Right renal cortex interstitium (tissue), 3 donors: ENCODE data around the gene AQR. TPM values are rescaled to one million over a fixed set of nuclear protein-coding genes. Genes with fewer than 3 reads are reported as not detected.
"Not testable (repeated sequence)": the region's sequence is repeated elsewhere in the genome, so short reads cannot be mapped to it uniquely, and the experiment has no call there.

Source experiments
- DNase-seq, 3 donors: peaks; one replicate each; pipeline ENCODE4 v3.0.0-alpha.2; 2013; ENCODE audit warnings: low read depth in 3 of 3, low spot score in 2 of 3
- polyA plus RNA-seq, 3 donors: library from polyadenylated mRNA; unstranded; fragments of 120-200 nt; gene quantifications; one replicate each; pipeline ENCODE4 v1.2.1, GENCODE V29; 2013; ENCODE audit not compliant: insufficient read length in 3 of 3

The AQR gene
- polyA plus RNA-seq, 3 donors, result 44.2 to 47.4 (median 44.6) TPM

DNA sequence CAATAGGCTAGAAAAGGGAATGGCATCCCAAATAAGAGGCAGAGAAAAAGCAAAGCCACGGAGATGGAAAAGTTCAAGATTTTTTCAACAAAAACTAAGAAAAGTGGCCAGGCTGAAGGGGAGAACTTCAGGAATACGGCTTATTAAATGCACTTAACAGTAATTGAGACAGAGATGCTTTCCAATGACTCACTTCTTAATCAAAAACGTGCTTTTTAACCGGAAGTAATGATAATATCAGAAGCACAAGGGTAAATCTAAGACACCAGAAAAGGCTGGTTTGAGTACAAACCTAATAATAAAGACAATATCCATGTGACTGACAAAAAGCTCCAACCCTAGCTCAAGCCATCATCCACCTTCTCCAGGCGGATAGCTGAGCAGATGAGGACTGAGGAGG, 149.4 kb downstream of the AQR start:
- DNase-seq, result no peak

DNA sequence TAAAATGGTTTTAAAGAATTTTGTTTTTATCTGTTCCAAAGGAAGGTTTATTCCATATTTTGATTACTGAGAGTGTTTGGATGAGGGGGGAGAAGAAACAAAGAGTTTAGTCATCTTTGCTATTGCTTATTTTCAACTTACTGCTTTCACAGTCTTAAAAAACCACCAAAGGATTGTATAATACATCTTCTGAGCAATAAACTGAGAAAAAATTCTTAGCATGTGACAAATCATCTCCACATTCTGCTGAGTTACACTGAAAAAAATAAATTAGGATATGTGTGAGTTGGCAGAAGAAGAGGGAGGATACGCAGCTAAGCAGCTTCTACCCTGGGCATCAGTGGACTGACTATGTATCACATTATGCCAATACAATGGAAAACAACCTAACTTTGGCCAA, 151.0 kb downstream of the AQR start:
- no peak for DNase-seq

DNA sequence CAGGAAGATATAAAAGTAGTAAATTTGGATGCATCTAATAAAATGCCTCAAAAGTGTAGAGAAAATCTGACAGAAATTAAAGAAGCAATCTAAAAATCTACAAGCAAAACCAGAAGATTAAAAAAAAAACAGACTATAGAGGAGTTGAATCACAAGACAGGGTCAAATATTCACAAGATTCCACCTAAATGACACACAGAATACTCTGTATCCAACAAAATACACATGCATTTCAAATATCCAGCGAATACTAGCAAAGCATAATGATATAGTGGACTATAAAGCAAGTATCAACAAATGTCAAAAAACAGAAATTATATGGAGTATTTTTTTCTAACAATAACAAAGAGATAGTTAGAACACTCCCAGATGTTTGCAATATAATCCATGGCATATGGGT, 153.7 kb downstream of the AQR start:
- DNase-seq, result no peak

DNA sequence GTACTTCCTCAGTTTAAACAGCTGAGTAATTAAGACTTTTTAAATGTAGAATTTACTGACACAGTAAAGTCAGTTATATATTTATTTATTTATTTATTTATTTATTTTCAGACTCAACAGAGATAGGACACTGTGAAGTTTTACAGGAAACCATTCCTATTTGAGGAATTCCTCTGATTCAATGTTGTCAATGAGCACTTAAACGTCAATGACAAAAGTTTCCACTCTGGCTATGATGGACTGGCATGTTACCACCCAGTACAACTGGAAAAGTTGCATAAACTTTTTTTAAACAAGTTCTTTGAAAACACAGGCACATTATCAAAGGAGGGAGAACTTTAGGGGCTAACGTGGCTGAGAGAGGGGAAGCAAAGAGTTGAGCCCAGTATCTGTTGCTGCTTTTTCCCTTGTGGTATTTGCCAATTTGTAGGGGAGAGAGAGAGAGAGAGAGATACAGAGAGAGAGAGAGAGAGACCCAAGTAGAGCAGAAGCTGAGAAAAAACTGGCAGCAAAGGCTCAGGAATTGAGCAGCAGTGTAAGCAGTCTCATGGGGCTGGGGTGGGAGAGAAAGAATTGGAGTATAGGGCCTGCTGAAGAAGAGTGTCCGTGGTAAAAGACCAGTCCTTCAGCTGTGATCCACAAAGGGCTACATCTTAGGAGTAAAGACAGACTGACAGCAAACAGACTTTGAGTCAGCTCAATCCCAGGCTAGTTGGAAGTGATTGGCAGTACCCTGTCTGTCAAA, 155.9 kb downstream of the AQR start:
- no peak for DNase-seq

DNA sequence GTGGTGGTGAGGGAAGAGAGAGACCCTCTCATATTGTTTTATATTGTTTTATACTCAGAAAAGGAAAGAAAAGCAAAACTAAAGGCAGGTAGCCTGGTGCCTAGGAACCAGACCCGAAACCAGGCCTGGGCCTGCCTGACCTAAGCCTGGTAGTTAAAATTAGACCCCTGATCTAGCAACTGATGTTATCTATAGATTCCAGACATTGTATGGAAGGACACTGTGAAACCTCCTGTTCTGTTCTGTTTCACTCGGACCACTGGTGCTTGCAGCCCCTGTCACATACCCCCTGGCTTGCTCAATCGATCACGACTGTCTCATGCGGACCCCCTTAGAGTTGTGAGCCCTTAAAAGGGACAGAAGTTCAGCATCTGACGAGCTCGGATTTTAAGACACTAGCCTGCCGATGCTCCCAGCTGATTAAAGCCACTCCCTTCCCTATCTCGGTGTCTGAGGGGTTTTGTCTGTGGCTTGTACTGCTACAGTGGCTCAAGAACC, 156.6 kb downstream of the AQR start:
- DNase-seq, result not testable (repeated sequence)

DNA sequence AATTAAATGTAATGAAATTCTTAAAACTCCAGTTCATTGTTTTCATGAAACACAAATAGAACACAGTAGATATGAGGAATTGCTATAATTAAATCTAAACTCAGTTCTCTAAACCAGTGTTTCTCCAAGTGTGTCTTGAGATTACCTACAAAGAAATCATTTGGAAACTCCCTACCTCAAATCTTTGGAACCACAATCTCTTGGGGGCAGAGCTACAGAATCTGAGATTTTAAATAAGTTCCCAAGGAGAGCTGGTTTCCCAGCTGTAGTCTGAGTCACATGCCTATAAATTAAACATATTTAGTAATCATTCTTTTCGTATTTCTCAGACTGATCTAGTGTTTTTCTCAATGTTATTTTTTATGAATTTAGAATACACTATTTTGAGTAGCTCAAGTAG, 157.2 kb downstream of the AQR start:
- no peak for DNase-seq

DNA sequence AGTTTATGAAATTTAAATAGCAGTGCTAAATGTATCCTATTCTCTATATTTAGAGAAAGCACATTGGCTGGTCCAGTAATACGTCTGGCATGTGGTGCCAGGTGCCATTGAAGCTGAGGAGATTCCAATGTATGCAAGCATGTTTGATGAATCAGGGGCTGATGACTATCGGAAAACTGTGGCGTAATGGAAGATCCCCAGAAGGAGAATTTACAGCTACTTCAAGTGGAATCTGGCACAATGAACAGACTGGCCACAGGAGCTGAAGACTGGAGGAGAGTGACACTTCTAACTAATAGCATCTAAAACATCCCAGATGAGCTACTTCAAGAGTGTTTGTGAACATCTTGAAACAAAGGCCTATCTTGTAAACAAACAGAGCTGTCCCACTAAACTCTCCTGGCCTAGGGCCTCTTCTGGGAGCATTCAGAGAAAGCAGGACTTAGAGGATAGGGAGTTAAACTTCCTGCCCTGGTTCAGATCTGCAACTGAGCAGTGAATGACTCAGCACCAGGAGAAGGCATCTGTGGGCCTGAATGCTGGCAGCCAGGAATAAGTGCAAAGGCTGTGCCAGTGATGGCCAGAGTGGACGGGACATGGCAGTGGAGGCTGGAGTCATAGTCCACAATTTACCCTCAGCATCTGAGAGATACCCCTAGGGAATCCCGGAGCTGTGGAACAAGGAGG, 159.0 kb downstream of the AQR start:
- DNase-seq, result no peak

DNA sequence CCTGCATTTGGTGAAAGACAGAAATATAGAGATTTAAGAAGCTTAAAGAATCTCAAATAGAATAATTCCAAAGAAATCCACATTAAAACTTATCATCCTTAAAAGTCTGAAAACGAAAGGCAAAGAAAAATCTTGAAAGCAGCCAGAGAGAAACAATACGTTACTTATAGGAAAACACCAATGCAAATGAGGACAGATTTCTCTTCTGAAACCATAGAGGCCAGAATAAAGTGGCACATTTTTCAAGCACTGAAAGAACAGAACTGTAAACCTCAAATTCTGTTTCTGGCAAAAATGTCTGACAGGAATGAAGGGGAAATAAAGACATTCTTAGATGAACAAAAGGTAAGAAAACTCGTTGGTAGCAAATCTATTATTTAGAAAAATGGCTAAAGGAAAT, 160.4 kb downstream of the AQR start:
- DNase-seq, result no peak

DNA sequence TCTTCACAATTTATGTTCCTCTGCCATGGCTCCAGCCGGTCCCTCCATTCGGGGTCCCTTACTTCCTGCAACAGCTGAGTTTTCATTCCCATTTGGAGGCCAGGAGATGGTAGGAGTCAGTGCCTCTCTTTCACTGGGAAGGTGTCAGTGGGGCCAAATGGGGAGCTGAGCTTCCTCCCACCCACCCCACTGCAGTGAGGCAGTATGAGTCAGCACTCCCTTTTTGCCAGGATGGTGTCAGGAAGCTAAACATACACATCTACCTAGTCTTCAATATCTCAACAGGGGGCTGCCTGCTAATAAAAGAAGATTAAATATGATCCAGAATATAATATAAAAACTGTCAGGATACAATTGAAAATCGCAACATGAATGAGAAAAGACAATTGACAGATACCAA, 161.5 kb downstream of the AQR start:
- DNase-seq, result no peak

DNA sequence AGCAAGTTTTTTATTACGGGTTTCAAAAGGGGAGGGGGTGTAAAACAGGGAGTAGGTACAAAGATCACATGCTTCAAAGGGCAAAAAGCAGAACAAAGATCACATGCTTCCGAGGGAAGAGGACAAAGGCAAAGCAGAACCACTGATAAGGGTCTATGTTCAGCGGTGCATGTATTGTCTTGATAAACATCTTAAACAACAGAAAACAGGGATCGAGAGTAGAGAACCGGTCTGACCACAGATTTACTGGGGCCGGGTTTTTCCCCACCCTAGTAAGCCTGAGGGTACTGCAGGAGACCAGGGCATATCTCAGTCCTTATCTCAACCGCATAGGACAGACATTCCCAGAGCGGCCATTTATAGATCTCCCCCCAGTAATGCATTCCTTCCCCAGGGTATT, 162.3 kb downstream of the AQR start:
- not testable (repeated sequence) for DNase-seq

DNA sequence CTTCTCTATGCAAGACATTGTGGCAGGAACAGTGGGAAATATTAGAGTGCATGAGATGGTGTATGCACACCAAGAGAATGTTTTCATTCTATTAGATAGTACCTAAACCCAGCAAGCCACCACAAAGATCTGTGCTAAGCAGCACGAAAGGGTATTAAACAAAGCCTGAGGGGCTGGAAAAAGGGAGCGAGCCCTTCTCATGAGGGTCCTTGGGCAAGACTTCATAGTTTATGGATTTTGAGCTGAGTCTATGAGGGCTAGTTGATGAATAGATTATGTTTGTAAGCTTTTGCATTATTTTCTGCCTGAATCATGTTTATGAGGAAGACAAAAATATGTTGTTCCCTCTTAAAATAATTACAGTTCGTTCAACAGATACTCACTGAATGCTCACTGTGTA, 164.8 kb downstream of the AQR start:
- DNase-seq, result no peak

DNA sequence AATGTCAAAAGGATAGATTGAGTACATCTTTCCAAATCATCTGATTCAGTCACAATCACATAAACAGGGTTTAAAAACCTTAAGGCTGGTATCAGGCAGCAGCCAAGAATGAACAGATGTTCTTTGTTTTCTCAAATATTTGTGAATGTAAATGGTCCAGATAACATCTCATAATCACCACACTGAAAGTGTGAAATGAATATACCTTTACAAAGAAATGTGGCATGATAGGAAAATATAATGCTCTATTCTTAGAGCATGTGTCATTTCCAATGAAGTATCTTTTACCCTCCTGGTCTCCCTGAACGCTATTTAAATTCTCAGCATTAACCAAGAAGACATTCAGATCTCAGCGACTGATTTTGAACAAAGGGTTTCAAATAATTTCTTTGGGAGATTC, 165.4 kb downstream of the AQR start:
- no peak for DNase-seq

DNA sequence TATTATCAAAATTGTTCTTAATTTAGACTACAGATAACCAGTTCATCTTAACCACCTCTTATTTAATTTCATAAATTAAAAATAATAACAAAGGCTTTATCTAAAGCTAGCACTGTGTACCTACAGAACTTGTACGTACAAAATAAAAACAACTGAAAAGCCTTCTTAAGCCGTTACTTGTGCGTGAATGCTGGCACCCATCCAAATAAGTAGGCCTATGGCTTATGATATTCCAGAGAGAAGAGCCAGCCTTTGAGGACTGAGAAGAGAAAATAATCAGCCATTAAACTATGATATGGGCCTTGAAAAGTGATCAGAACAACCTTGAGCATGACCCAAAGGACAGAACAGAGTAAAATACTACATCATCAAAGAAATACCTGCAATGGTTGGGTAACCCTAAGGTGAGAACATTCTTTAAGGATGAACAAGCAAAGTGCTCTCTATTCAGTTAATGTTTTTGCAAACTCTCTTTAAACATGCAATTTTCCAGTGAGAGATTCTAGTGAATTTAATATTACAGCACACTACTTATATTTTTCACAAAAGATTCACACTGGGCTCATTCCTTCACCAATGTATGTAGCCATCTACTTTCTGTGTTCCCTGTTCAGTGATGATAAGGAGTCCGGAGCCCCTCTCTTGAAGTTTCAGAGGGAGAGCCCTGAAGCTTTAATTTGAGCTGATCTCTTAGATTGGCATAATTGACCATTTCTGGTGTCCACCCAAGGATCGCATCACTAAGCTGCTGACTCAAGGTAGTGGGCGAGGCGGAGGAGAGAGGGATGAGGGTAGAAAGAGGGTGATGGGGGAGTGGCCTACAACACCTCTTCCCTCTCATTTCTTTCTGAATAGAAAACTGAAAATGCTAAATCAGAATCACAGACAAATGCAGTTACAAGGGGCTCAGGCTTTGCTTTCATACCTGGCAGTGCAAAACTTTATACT, 166.5 kb downstream of the AQR start:
- no peak for DNase-seq

DNA sequence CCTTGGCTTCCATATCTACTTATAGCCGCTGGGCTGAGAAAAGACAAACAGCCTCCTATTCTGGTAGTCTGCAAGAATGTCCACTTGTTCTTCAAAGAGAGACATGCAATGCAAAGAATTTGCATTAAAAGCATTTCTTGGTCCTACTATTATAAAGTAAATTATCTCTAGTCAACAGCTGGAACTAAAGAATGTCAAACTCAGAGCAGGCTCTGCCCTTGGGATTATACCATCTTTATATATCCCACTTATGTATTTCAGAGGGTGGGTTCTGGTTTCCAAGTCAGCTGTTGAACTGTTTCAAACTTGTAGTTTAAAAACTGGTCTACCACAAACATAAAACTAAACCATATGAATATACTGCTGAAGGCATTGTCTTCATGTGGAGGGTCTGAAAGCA, 167.2 kb downstream of the AQR start:
- DNase-seq, result no peak

Other genes starting within 250 kb of the AQR start
- gene GJD2, start 214.7 kb downstream of the AQR start, polyA plus RNA-seq, result not detected
- 1 to 10 TPM; 1.0 to 9.6 (median 4.1) TPM for gene ACTC1, start 174.2 kb downstream of the AQR start, polyA plus RNA-seq
- 10 to 100 TPM; 68.7 to 71.8 (median 69.0) TPM for gene ZNF770, start 18.5 kb upstream of the AQR start, polyA plus RNA-seq
- gene NANOGP8, start 115.6 kb upstream of the AQR start, polyA plus RNA-seq, result under 1 TPM; 0.17 to 0.22 (median 0.21) TPM